ENCODE measurements around the gene CLCNKB.

The CLCNKB gene

DNA sequence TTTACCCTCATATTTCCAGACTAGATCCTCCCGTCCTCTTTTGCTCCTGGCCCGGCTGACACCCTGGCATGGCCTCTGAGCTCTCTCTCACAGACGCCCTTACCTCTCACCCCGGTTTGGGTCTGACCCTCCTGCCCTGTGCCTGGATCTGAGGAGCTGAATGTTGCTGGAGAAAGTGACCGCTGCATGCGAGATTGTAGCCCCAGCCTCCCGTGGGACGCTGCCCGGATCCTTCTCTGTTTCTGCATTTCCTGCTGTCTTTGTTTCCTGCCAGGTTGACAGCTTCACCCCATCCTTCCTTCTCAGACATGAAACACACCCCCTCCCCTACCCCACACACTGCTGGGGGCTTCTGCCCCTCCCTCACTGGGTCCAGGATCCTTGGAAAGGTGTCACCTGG, 20.3 kb downstream of the CLCNKB start:
- H3K27ac ChIP-seq (replicated peaks; ENCODE audit: low read length) = no peak overlapping the region

DNA sequence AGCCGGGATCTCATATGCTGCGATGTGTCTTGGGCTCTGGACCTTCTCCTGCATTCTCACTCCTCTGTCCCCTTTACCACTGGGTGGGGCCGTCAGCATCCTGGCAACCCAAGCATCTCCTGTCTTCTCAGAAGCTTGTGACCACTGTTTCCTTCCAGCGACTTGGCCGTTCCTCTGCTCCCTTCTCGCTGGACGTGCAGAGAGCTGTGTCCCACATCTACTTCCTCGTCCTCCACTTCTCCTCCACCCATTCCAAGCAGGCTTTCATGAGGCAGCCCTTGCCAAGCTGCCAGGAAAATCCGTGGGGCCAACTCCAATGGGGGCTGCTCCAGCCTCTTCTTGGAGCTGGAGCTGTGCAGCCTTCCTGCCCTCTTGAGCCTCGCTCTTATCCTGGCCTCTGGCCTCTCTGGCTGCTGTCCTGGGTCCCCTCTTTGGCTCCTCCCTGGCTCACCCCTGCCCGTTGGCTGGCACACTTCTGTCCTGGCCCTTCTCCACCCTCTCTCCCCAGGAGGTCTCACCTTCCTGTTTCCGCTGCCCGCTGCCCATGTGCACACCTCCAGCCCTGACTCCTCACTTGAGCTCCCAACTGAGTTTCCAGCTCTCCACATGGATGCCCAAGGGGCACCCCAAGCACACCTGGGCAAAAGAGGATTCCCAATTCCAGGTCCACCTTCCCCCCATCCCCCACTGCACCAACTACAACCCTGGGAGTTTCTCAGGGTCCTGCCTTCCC, 21.1 kb downstream of the CLCNKB start:
- no peak overlapping the region for H2BK12ac ChIP-seq (ENCODE audit: low read length)
- H3K9me3 ChIP-seq (replicated peaks in 1 of 2; ENCODE audit: control insufficient read depth in 2 of 2, insufficient read depth in 1 of 2, low read depth in 1 of 2, low read length in 2 of 2) = no peaks in the 10 kb centered on the region
- peak overlapping the region; percentile 17 for H2AK5ac ChIP-seq (ENCODE audit: low read depth, low read length)
- no peak for DNase-seq (ENCODE audit: low spot score)
- peaks cover 0 to 31% (median 0%) of the 10 kb centered on the region in 3 experiments for H3K27me3 ChIP-seq (ENCODE audit: control insufficient read depth in 3 of 3, insufficient read depth in 3 of 3, low read depth in 1 of 3, low read length in 3 of 3)
- WGBS, 2 donors (ENCODE audit: extremely low coverage in 2 of 2, insufficient read length in 2 of 2, insufficient replicate concordance in 1 of 2) = no CpG with 5 or more reads among the region's 13 CpGs
- H2BK120ac ChIP-seq (ENCODE audit: low read depth, low read length) = no peak overlapping the region
- peak overlapping the region; percentile 2 for H2BK15ac ChIP-seq (ENCODE audit: low read length)
- no peak overlapping the region for H2BK5ac ChIP-seq (ENCODE audit: low read length)
- peak overlapping the region; percentile 68 for H3K18ac ChIP-seq (ENCODE audit: low read length)
- H3K4me2 ChIP-seq (ENCODE audit: insufficient read depth, low read length, poor library complexity, severe bottlenecking) = no peak overlapping the region
- H3K4ac ChIP-seq (ENCODE audit: low read length) = no peak overlapping the region
- no peak overlapping the region for H3K23ac ChIP-seq (ENCODE audit: low read depth, low read length, poor library complexity)
- H3K36me3 ChIP-seq (replicated peaks in 1 of 2; ENCODE audit: control insufficient read depth in 2 of 2, insufficient read depth in 2 of 2, low read length in 2 of 2) = no peaks in the 10 kb centered on the region
- no peak overlapping the region for H4K8ac ChIP-seq (ENCODE audit: low read depth, low read length)
- H3K14ac ChIP-seq (ENCODE audit: low read length) = no peak overlapping the region
- H3K27ac ChIP-seq (replicated peaks; ENCODE audit: low read length) = no peak overlapping the region
- no peak overlapping the region for H3K4me3 ChIP-seq (ENCODE audit: low read length in 2 of 2)
- no peak overlapping the region for H3K9ac ChIP-seq (ENCODE audit: low read depth, low read length, poor library complexity)
- H3K79me1 ChIP-seq (ENCODE audit: low read depth, low read length) = no peaks in the 10 kb centered on the region
- H3K4me1 ChIP-seq (ENCODE audit: control insufficient read depth in 2 of 2, insufficient read depth in 1 of 2, low read depth in 1 of 2, low read length in 2 of 2) = peaks cover 30 to 35% of the 10 kb centered on the region in 2 donors
- peak overlapping the region; percentile 73 for H2AFZ ChIP-seq (ENCODE audit: low read length)
- H4K91ac ChIP-seq (ENCODE audit: low read depth, low read length, poor library complexity) = no peak overlapping the region

More for the DNA sequence above, 20.3 kb downstream of the CLCNKB start:
- Histone ChIP-seq H3K9ac (ENCODE audit: low read depth, low read length, poor library complexity) (no peak overlapping the region), H3K27me3 (ENCODE audit: control insufficient read depth in 3 of 3, insufficient read depth in 3 of 3, low read depth in 1 of 3, low read length in 3 of 3) (peaks cover 0 to 31% (median 0%) of the 10 kb centered on the region in 3 experiments), H4K91ac (ENCODE audit: low read depth, low read length, poor library complexity) (no peak overlapping the region), H3K36me3 (replicated peaks in 1 of 2; ENCODE audit: control insufficient read depth in 2 of 2, insufficient read depth in 2 of 2, low read length in 2 of 2) (no peaks in the 10 kb centered on the region), H3K4ac (ENCODE audit: low read length) (no peak overlapping the region), H3K9me3 (replicated peaks in 1 of 2; ENCODE audit: control insufficient read depth in 2 of 2, insufficient read depth in 1 of 2, low read depth in 1 of 2, low read length in 2 of 2) (no peaks in the 10 kb centered on the region), H2BK5ac (ENCODE audit: low read length) (no peak overlapping the region), H2BK15ac (ENCODE audit: low read length) (no peak overlapping the region), H3K79me1 (ENCODE audit: low read depth, low read length) (no peaks in the 10 kb centered on the region), H2BK12ac (ENCODE audit: low read length) (no peak overlapping the region), H2BK120ac (ENCODE audit: low read depth, low read length) (no peak overlapping the region), H2AFZ (ENCODE audit: low read length) (peak overlapping the region; percentile 73), H3K14ac (ENCODE audit: low read length) (no peak overlapping the region), H3K4me1 (ENCODE audit: control insufficient read depth in 2 of 2, insufficient read depth in 1 of 2, low read depth in 1 of 2, low read length in 2 of 2) (peaks cover 30 to 35% of the 10 kb centered on the region in 2 donors), H4K8ac (ENCODE audit: low read depth, low read length) (no peak overlapping the region), H3K4me2 (ENCODE audit: insufficient read depth, low read length, poor library complexity, severe bottlenecking) (no peak overlapping the region), H3K23ac (ENCODE audit: low read depth, low read length, poor library complexity) (no peak overlapping the region), H3K18ac (ENCODE audit: low read length) (no peak overlapping the region), H2AK5ac (ENCODE audit: low read depth, low read length) (peak overlapping the region; percentile 0), H3K4me3 (ENCODE audit: low read length in 2 of 2) (no peak overlapping the region)
- DNase-seq (ENCODE audit: low spot score) = no peak
- WGBS, 2 donors (ENCODE audit: extremely low coverage in 2 of 2, insufficient read length in 2 of 2, insufficient replicate concordance in 1 of 2) = no CpG with 5 or more reads among the region's 9 CpGs

DNA sequence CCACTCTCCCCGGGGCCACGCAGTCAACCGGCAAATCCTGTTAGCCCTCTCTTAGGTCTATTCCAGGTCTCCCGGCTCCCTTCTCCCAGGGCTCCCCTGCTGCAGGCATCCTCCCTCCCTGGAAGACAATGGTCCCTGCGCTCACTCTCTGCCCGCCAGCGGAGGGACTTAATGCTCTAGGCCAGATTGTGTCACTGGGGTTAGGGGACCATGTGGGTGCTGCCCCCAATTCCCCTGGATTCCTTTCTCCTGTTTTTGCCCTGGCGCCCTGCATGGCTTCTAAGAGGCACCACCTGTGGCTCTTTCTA, 21.6 kb downstream of the CLCNKB start:
- no peak overlapping the region for H2BK12ac ChIP-seq (ENCODE audit: low read length)
- H3K36me3 ChIP-seq (replicated peaks in 1 of 2; ENCODE audit: control insufficient read depth in 2 of 2, insufficient read depth in 2 of 2, low read length in 2 of 2) = no peaks in the 10 kb centered on the region
- H2AK5ac ChIP-seq (ENCODE audit: low read depth, low read length) = peak overlapping the region; percentile 20
- WGBS, 2 donors (ENCODE audit: extremely low coverage in 2 of 2, insufficient read length in 2 of 2, insufficient replicate concordance in 1 of 2) = no CpG with 5 or more reads among the region's 8 CpGs
- H3K9ac ChIP-seq (ENCODE audit: low read depth, low read length, poor library complexity) = no peak overlapping the region
- no peak overlapping the region for H2AFZ ChIP-seq (ENCODE audit: low read length)
- peaks cover 30 to 35% of the 10 kb centered on the region in 2 donors for H3K4me1 ChIP-seq (ENCODE audit: control insufficient read depth in 2 of 2, insufficient read depth in 1 of 2, low read depth in 1 of 2, low read length in 2 of 2)
- no peak overlapping the region for H3K4ac ChIP-seq (ENCODE audit: low read length)
- H2BK5ac ChIP-seq (ENCODE audit: low read length) = no peak overlapping the region
- no peak overlapping the region for H4K8ac ChIP-seq (ENCODE audit: low read depth, low read length)
- no peak overlapping the region for H3K23ac ChIP-seq (ENCODE audit: low read depth, low read length, poor library complexity)
- no peak overlapping the region for H3K4me2 ChIP-seq (ENCODE audit: insufficient read depth, low read length, poor library complexity, severe bottlenecking)
- H2BK15ac ChIP-seq (ENCODE audit: low read length) = peak overlapping the region; percentile 2
- H3K27ac ChIP-seq (replicated peaks; ENCODE audit: low read length) = no peak overlapping the region
- no peak for DNase-seq (ENCODE audit: low spot score)
- no peaks in the 10 kb centered on the region for H3K79me1 ChIP-seq (ENCODE audit: low read depth, low read length)
- no peak overlapping the region for H2BK120ac ChIP-seq (ENCODE audit: low read depth, low read length)
- H3K4me3 ChIP-seq (ENCODE audit: low read length in 2 of 2) = no peak overlapping the region
- peak overlapping the region; percentile 68 for H3K18ac ChIP-seq (ENCODE audit: low read length)
- H3K9me3 ChIP-seq (replicated peaks in 1 of 2; ENCODE audit: control insufficient read depth in 2 of 2, insufficient read depth in 1 of 2, low read depth in 1 of 2, low read length in 2 of 2) = no peaks in the 10 kb centered on the region
- H3K27me3 ChIP-seq (ENCODE audit: control insufficient read depth in 3 of 3, insufficient read depth in 3 of 3, low read depth in 1 of 3, low read length in 3 of 3) = peaks cover 0 to 35% (median 0%) of the 10 kb centered on the region in 3 experiments
- no peak overlapping the region for H3K14ac ChIP-seq (ENCODE audit: low read length)
- no peak overlapping the region for H4K91ac ChIP-seq (ENCODE audit: low read depth, low read length, poor library complexity)

DNA sequence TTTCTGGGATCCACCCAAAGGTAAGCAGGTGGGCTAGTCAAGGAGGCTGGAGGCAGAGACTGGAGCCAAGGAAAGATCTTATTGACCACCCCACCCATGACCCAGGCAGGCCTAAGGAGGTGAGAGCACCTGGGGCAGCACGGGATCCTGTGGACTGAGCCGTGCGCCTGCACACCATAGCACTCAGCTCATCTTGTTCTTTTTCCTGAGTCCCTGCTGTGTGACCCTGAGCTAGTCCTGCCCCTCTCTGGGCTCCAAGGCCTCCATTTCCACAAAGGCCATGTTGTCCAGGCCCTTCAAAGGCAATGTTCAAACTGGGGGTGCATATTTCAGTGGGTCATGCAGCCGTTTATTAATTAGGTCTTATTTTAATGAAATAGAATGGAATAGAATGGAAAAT, 22.7 kb downstream of the CLCNKB start:
- WGBS, 2 donors (ENCODE audit: extremely low coverage in 2 of 2, insufficient read length in 2 of 2, insufficient replicate concordance in 1 of 2) = no CpG with 5 or more reads among the region's 4 CpGs
- H2BK120ac ChIP-seq (ENCODE audit: low read depth, low read length) = no peak overlapping the region

More for the DNA sequence above, 22.7 kb downstream of the CLCNKB start:
- Histone ChIP-seq H4K8ac (ENCODE audit: low read depth, low read length) (no peak overlapping the region), H3K79me1 (ENCODE audit: low read depth, low read length) (no peaks in the 10 kb centered on the region), H3K4ac (ENCODE audit: low read length) (no peak overlapping the region), H3K4me1 (ENCODE audit: control insufficient read depth in 2 of 2, insufficient read depth in 1 of 2, low read depth in 1 of 2, low read length in 2 of 2) (peaks cover 30 to 35% of the 10 kb centered on the region in 2 donors), H2AFZ (ENCODE audit: low read length) (no peak overlapping the region), H3K14ac (ENCODE audit: low read length) (no peak overlapping the region), H3K18ac (ENCODE audit: low read length) (no peak overlapping the region), H3K4me2 (ENCODE audit: insufficient read depth, low read length, poor library complexity, severe bottlenecking) (no peak overlapping the region), H2BK5ac (ENCODE audit: low read length) (no peak overlapping the region), H3K36me3 (replicated peaks in 1 of 2; ENCODE audit: control insufficient read depth in 2 of 2, insufficient read depth in 2 of 2, low read length in 2 of 2) (no peaks in the 10 kb centered on the region), H4K91ac (ENCODE audit: low read depth, low read length, poor library complexity) (no peak overlapping the region), H3K23ac (ENCODE audit: low read depth, low read length, poor library complexity) (no peak overlapping the region), H2AK5ac (ENCODE audit: low read depth, low read length) (no peak overlapping the region), H3K4me3 (ENCODE audit: low read length in 2 of 2) (no peak overlapping the region), H3K27ac (replicated peaks; ENCODE audit: low read length) (no peak overlapping the region), H2BK12ac (ENCODE audit: low read length) (peak overlapping the region; percentile 2), H3K27me3 (ENCODE audit: control insufficient read depth in 3 of 3, insufficient read depth in 3 of 3, low read depth in 1 of 3, low read length in 3 of 3) (peaks cover 0 to 32% (median 0%) of the 10 kb centered on the region in 3 experiments), H3K9ac (ENCODE audit: low read depth, low read length, poor library complexity) (no peak overlapping the region), H2BK15ac (ENCODE audit: low read length) (no peak overlapping the region), H3K9me3 (replicated peaks in 1 of 2; ENCODE audit: control insufficient read depth in 2 of 2, insufficient read depth in 1 of 2, low read depth in 1 of 2, low read length in 2 of 2) (no peaks in the 10 kb centered on the region)
- no peak for DNase-seq (ENCODE audit: low spot score)

All from neuronal stem cell (in vitro differentiated cells).